NCI-H2227 (cell line): ENCODE results near the gene P2RY12.
A peak's percentile ranks its signal among the peaks of the same experiment; 100 is the strongest.

Source experiments
- DNase-seq: peaks from one replicate; lab custom pipeline; 2025; ENCODE audit not compliant: unreplicated experiment; lab: John Stamatoyannopoulos, UW

P2RY12 gene

DNA sequence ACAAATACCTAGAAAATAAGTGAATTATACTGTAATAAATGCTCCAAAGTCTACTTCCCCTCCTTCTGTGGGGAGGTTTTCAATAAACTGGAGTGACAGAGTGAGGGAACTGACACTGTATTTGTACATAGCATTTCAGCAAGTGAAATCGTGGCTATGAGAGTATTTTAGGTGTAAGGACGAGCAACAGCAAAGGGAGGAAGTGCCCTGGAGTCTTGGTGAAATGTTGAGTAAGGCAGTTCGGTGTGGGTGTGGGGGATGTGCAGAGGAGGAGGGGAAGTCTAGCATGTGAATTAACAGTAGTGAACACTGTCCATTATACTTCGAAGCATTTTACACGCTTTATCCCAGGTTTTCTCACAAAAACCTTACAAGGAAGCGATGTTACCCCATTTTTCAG, 37.1 kb downstream of the P2RY12 start:
- no peak for DNase-seq

DNA sequence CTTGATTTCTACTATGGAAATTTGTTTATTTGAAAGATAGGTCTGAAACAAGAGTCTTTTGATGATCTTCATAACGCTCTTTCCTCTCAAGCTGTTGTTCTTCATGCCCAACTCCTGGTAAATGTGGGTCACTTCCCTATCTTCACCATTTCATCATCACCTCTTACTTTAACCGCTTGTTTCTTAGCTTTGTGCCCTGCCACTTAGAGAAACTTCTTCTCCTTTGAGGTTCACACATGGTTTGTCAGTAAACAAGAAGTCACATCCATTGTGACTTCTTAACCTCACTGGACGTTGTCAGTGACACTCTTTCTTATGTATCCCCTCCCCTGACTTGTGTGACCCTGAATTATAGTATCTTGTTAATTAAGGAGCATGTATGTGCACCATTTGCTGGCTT, 38.3 kb downstream of the P2RY12 start:
- DNase-seq: no peak

DNA sequence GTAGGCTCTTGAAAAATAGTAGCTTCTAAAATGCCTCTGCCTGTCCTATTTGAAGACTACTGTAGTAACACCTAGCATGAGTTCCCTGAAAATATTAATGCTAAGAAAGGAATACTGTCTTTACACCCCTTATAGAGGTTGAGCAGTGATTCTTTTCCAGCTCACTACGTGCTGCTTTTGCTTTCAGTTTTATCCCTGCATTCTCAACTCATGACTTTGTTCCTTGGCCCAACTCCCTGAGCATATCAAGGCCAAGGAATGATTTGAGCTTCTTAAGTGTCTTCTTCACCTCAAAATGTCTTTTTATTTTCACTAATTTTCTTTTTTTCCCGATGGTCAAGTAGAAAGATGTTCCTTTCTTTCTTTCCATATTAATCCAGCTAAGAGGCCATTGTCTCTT, 38.7 kb downstream of the P2RY12 start:
- no peak for DNase-seq

DNA sequence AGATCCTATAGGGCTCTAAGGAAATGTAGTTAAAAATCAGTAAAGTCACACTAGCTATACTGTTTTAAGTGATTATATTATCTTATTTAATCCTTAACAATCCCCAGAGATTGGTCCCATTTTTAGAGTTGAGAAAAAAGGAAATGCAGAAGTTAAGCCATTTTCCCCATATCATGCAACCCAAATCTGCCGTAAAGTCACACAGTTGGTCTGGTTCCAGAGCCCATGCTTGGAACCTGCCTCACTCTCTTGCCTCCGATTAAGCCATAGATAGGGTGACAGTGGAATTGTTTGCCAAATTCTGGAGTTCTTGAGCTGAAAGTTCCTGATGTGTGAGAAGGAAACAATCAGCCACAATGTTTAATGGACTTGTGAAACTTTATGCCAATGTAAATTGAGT, 52.9 kb downstream of the P2RY12 start:
- no peak for DNase-seq

DNA sequence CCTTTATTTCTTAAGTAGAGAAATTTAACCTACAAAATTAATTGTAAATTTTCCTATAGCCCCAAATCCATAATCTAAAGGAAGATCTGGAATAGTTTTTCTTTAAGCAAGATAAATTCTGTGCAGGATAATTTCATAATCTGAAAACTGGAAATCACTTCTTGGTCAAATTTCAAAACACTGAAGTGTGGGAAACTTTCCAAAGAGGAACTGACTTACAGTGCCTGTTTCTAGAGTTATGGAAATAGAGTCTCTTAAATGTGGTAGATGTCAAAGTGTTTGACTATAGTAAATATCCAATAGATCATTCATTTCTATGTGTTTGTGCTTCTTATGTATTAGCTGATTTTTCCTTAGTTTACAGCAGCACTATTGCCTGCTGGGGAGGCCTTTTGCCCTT, 53.7 kb downstream of the P2RY12 start:
- no peak for DNase-seq

DNA sequence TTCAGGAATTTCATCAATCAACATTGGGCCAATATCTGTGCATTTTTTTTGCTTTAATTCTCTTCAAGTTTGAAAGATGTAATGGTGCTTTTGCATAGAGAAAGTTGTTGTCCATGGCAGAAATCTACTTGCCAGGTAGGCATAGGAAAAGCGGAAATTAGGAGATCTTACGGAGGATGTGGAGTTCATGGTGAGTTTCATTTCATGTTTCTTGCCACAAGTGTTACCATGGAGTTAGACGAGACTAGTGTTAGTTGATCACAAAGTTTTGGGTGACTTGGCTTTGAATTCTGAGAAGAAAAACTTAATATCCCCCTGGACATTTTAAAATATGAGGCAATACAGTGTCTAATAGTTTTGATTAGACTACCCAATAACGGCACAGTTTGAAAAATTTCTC, 54.2 kb downstream of the P2RY12 start:
- DNase-seq: no peak

DNA sequence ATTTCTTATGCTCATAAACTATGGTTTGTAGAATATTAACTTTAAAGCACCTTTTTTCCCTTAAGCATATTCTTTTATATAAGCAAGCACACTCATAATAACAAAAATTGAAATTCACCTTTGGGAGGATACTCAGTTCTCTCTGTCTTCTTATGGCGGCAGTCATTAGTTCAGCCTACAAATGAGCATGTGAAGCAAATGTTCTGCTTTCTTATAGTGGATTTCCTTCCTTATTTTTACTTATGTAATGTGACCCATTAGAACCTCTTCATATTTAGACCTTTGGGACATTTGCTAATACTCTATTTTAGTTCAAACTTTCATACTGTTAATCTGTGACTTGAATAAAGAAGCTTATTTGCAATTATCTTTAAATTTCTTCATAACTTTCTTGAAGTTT, 55.2 kb downstream of the P2RY12 start, which contains the start of gene P2RY13:
Gene P2RY13 (minus strand): TSS at position 187 of the 400 bp plus-strand sequence. CDS start 21 bp downstream, at position 166.
- DNase-seq: no peak

DNA sequence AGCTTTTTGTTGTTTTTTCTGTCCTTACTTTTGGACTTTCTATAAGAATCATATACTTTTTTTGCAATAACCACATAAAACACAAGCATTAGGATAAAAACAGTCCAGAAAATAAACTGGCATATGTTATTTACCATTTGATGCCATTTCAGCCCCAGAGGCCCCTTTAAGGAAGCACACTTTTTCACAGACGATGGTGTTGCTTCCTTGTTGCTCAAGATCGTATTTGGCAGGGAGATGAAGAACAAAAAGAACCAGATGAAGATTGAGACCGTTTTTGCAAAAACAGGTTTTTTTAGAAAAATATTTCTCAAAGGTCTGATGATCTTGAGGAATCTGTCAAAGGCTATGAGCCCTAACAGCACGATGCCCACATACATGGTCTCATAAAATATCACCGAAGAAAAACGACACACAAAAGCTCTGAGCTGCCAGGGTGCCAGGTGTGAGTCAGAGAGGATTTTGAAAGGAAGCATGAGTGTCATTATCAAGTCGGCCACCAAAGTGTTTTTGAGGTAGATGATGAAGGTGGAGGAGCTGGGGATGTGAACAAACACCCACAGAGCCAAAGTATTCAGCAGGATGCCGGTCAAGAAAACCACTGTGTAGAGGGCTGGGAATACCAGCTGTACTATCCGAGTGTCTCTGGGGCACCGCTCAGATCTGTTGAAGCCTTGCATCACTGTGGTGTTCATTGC, 56.1 kb downstream of the P2RY12 start:
- no peak for DNase-seq

DNA sequence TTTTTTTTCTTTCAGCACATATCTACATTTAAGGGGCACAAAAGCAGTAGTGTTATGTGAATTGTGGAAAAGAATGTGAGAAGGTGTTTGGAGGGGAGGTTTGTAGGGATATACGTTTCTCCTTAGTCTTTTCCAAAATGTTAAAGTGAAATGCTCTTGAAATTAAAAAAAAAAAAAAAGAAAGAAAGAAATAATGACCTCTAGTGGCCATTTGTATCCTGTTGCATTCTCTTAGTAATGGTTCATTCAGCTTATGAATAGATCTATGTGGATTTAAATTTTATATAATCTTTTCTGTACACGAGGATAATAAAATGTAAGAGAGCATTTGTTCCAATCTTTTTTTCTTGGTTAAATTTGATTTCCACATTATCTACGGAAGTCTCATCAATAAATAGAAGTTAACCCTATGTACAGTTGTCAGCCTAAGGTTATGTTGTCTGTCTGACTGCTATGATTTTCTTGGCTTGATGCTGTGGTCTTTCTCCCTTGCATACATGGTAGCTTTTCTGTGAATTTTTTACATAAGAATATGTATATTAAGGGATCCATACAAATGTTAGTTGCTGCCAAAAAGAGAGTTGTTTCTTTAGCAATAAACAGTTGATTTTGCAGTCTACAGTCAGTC, 56.9 kb downstream of the P2RY12 start:
- DNase-seq: peak; percentile 9

DNA sequence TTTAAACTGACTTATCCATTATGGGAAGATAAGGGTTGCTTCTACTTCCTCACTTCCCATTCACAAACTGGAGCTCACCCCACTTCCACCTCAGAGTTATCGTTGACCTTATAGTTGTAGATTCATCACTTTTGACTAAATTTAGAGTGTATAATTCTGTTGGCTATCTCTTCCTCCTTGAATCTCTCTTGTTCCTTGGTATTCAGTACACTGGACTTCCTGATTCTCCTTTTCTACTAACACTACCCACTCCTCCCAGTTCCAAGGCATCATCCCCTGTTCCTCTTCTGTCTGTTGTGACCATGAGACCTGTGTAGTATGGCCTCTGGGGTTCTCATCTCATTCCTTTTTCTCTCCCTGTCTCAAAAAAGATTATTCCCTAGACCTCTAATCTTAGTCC, 62.0 kb downstream of the P2RY12 start:
- no peak for DNase-seq

DNA sequence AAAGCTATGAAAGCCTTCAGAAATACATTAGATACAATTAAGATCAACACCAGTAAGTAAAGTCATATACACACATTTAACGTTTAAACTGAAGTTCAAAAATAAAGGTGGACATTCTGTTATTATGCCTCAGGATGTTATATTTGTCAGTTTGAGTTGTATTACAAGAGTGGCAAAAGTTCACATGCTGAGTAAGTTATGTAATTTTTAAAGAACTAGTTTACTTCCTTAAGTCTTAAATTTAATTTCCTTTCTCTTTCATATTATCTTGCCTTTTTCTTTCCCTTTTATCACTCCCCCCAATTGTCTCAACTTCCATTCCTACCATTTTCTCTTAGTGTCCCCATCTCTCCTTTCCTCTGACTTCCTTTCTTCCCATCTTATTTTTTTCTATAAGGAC, 63.0 kb downstream of the P2RY12 start:
- DNase-seq: no peak

DNA sequence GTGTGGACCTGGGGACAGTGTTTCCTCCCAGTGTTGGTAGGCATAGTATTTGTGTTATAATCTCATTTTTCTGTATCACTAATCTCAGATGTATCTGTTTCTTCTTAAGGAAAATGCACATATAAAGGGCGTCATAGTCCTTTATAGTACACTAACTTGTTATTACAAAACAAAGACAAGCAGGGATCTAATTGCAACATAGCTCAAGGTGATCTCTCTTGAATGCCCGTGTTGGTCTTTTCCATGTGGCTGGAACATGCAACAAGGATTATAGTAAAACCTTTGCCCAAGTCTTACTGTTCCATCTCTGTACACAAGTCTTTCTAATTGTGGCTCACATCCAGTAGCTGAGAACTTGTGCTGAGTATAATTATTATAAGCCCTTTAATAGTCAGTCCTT, 64.4 kb downstream of the P2RY12 start:
- DNase-seq: no peak

DNA sequence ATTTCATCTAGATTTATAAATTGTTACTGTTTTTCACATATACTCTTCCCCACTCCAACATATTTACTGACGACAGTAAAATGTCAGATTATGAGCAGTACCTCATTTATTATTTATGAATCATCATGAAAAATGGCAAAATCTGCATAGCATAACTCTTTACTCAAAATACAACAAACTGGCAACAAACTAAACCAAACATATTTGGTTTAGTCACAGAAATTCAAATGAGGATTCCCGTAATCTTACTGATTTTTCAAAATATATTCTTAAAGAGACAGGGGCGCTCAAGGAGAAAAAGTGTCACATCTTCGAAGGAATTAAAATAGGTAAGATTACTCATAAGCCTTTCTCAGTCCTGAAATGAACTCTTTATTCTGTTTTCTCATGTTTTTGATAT, 64.9 kb downstream of the P2RY12 start:
- DNase-seq: no peak

DNA sequence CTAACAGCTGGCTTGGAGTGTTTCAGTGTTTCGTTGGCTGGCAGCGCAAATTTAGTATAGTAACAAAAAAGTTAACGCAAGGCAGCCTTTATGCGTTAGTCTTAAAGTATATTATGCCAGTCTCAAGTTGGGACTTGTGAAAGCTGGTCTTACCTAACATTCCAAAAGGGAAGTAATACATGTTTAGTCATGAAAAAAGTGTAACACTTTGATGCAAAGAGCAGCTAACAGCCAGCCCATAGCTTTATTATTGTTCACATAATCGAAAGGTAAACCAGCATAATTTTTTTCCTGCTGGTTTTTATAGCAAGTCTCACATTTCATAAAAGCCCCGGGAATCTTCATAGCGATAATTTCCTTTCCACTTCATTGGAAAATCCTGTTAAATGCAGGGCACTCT, 65.6 kb downstream of the P2RY12 start:
- DNase-seq: no peak

DNA sequence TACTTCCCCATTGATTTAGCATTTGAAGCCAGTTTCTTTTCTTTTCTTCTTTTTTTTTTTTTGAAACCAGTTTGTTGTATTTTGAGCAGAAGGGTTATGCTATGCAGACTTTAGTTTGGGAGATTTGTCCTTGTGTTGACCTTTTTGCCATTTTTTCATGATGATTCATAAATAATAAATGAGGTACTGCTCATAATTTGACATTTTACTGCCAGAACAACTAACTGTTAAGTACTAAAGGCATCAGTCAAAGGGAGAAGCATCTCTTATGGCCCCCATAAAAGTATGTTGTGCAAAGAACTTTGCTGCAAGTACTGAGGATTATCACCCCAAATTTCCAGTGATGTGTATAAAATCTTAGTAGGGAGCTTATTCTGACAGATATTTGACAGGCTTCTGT, 66.2 kb downstream of the P2RY12 start:
- DNase-seq: no peak

DNA sequence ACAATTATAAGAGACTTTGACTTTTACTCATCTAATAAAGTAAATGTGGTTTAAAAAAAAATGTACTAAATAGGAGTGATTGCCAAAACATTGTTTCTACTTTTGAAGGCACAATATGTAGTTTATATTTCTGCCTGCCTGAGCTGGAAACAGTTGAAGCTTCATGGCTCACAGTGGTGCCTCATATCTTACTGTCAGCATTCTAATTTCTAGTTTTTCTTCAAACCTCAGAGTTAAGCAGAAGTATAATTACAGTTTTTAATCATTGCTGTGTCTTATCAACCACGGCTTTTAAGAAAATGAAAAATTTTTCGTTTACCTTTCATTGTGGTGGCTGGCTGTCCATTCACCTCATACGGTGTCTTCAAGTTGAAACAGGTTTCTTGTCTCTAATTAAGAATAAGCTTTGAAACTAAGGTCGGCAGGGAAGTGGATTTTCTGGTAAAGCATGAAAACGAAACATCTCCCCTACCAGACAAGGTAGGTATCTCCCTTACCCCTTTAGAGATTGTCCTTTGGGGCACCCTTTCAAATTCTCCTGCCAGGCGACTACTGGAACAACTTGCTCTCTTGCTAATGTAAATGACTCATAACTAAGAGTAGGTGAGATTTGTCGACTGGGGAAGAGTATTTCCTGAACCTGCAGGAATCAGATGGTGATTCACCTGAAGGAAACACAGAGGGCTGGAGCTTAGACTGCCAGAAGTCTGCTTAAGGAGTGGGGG, 68.1 kb downstream of the P2RY12 start, which contains the start of gene GPR87:
Gene GPR87 (minus strand): TSS at position 554 of the 725 bp plus-strand sequence. CDS start 16,720 bp downstream, outside the sequence.
- no peak for DNase-seq

DNA sequence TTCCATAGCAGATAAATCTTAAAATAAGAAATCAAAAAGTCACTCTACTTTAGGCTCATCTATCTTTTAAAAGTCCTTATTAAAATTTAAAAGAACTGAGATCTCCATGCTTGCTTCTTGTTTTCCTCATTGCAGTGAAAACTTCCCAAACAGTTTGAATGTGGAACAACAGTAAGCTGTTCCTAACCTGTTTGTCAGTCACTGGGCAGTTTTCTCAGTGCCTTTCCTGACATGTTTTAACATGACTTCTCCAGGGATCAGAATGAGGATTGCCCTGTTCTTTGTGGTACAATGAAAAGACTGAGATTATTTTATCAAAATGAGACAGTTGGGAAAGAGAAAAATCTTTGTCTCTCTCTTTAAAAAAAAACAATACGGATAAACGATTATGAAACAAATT, 68.7 kb downstream of the P2RY12 start:
- no peak for DNase-seq

DNA sequence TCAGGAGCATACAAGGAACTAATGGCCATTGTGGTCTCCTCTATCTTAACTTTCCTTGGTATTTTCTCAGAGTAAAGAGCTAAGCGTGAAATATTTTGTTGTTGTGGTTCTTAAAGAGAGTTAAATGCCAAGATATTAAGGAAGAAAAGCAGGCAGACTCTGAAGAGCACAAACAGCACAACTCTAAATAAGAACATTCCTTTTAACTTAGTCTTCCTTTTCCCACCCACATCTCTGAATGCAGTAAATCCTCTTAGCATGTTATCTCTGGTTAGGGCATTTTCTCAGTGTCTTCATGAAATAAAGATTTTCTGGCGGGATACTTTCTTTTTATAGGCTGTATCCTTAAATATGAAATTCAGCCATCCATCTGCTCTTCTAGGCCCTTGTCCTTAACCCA, 69.4 kb downstream of the P2RY12 start:
- DNase-seq: no peak

DNA sequence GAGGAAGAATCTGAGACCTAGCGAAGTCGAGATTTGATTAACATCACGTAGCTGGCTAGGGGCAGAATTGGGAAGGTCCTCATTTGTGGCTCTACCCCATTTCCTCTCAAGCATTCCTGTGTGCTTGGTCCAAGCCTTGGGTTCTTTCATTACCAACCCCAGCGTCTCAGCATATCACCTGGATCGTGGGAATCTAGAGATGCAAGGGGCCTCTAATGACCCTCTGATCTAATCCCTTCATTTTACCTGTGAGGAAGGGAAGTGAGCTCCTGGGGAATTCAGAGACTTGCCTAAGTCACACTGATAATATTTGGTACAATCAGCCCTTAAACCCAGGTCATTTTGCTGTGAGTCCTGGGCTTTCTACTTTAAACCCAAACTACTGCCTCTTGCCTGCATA, 70.0 kb downstream of the P2RY12 start:
- no peak for DNase-seq

DNA sequence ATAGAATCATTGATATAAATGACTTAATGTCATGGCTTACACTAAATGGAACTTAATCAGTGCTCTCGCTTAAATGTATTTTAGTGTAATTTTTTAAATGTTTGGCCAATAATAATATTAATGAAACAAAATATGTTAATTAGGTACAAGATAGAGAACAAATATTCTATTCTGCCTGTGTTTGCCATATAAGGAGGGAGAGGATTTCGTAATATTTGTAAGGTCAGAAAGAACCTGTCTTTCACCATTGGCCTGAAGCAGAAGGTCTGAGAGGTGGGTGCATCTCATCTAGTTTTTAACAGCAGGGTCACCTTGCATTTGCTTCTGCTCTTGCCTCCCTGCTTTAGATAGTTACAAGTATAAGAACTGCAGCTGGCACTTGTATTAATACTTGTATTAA, 70.4 kb downstream of the P2RY12 start:
- DNase-seq: no peak

DNA sequence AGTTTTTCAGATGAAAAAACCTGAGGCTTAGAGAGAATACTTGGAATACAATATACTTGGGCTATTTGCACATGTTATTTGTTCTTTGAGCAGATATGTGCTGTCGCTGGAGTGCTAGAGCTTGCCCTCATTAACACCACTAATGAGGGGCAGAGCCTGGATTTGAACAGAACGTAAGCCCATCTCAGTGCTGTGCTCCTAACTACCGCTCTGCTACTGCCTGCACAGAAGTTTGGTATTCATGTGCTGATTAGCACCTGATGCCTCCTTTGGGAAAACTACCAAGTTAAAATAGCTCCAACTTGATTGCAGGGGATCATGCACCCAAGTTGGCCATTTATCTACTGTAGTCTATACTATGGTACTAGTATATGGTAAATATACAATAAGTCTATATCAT, 71.6 kb downstream of the P2RY12 start:
- DNase-seq: no peak

DNA sequence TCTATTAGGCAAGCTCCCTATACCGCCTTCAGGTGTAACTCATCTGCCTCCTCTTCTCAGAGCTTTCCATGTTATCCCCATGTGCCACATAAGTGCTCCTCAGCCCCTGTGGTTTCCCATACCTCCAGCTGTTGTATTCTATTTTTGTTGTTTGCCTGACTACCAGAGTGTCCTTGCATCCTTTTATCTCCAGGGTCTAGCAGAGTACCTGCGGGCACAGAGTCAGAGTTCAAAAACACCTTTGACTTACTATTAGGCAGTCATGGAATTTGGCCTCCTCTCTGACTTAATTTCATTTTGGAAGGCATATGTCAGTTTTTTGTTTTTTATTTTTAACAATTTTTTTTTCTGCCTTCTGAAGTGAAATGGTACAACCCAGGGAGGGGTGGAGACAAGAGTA, 75.0 kb downstream of the P2RY12 start:
- DNase-seq: no peak
